BLaER1 (cell line): ENCODE data around the gene CRACDL.

Experiments used
- H3K27ac ChIP-seq: shearing (Covaris generic); formaldehyde crosslinking; 2 replicates; pipeline ENCODE4 v1.8.1; 2022
- H3K27me3 ChIP-seq: shearing (Covaris generic); formaldehyde crosslinking; 2 replicates; pipeline ENCODE4 v1.8.1; 2022
- H3K36me3 ChIP-seq: shearing (Covaris generic); formaldehyde crosslinking; 2 replicates; pipeline ENCODE4 v1.8.1; 2022
- H3K4me1 ChIP-seq: shearing (Covaris generic); formaldehyde crosslinking; 2 replicates; pipeline ENCODE4 v1.8.1; 2022
- H3K4me2 ChIP-seq: shearing (Covaris generic); formaldehyde crosslinking; 2 replicates; pipeline ENCODE4 v1.8.1; 2022
- H3K4me3 ChIP-seq: shearing (Covaris generic); formaldehyde crosslinking; 2 replicates; pipeline ENCODE4 v1.8.1; 2022
- H3K9ac ChIP-seq: shearing (Covaris generic); formaldehyde crosslinking; 2 replicates; pipeline ENCODE4 v1.8.1; 2022
- H3K9me3 ChIP-seq: shearing (Covaris generic); formaldehyde crosslinking; 2 replicates; pipeline ENCODE4 v1.8.1; 2022
- H4K20me1 ChIP-seq: shearing (Covaris generic); formaldehyde crosslinking; 2 replicates; pipeline ENCODE4 v1.8.1; 2022
- Cebpa-rat ChIP-seq: shearing (Covaris generic); IDR thresholded peaks from 2 replicates; pipeline ENCODE4 v1.8.1; 2022

CRACDL gene

DNA sequence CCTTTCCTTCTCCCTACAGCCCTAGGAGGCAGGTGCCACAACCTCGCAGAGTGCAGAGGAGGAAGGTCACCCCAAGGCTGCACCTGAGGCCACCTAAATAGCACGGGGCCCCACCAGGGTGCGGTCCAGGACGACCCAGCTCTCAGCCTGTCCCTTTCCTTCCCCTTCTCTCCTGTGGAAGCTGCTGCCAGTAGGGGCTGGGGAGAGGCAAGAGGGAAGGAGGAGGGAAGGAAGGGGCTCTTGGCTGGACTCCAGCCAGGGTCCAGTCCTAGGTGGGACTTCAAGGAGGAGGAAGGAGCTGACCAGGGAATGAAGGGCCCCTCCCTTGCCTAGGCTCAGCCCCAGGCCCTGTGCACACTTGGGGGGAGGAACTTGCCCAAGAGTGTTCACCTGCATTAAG is 11.1 kb downstream of the CRACDL start:
- no peaks in the 10 kb centered on the region for H3K4me1 ChIP-seq
- no peaks in the 10 kb centered on the region for H3K36me3 ChIP-seq
- no peaks in the 10 kb centered on the region for H3K27me3 ChIP-seq
- H3K4me2 ChIP-seq, result no peak overlapping the region
- no peak overlapping the region for H3K27ac ChIP-seq
- no peaks in the 10 kb centered on the region for H4K20me1 ChIP-seq
- no peak overlapping the region for H3K9ac ChIP-seq
- no peak overlapping the region for H3K4me3 ChIP-seq
- no peak for TF ChIP-seq Cebpa-rat
- no peaks in the 10 kb centered on the region for H3K9me3 ChIP-seq

DNA sequence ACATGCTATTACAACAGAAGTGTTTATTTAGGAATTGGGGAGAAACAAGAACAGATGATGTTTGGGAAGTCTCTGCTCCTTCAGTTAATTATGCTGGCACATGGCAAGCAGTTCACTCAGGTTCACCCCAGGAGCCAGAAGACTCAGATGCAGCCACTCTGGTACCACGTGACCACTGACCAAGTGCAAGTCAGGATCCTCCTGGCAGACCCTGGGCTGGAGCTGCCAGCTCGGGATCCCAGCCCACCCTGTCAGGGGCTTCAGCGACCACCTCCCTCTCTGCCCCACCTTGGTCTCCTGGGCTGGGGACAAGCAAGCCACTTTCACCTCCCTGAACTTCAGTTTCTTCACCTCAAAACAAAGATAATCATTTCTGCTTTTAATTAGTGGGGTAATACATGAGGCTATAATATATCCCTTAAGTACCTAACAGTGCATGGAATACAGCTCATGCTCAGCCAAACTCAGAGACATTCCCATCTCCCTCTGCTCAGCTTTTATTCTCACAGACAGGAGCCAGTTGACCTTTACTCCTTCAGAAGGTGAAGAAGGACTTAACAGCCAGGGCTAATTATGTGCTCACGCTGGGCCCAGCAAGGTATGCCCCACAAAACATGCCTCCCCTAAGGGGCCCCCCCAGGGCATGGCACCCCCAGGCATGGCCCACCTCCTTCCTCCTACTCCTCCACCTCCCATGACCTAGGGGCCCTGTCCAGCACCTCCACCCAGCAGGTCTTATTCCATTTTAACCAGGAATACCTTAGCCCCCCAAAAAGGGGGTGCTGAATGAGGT is 11.8 kb downstream of the CRACDL start:
- Histone ChIP-seq H3K27ac (no peak overlapping the region), H3K9me3 (no peaks in the 10 kb centered on the region), H3K4me2 (no peak overlapping the region)

DNA sequence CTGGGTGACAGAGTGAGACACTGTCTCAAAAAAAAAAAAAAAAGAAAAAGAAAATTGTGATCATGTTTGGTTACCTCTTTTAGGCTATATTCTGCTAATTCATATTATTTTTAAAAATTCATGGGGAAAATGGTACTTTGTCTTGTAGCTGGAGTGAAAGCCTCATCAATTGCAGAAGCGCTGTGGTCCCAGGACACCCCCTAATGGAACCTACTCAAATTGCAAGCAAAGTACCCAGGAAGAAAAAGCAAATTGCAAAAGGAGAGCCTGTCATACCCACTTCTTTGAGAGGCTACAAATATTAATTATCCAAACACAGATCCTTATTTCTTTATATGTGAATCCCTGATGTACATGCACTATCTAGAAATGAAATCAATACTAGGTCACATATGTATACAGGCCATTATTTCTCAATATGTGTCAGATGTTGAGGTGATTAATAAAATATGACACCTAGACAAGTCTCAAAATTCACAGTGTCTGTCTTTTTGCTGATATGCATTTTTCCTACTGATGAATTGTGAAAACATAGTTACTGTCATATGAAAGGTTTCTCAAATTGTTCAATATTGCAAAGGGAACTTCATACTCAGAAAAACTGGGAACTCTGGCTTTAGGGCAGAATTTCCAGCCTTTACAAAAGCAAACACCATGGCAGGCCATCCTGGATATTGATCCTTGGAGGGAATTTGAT is 12.6 kb downstream of the CRACDL start:
- H3K27ac ChIP-seq, result no peak overlapping the region
- TF ChIP-seq Cebpa-rat, result no peak
- no peaks in the 10 kb centered on the region for H3K4me1 ChIP-seq
- no peak overlapping the region for H3K4me3 ChIP-seq
- H3K27me3 ChIP-seq, result no peaks in the 10 kb centered on the region
- no peaks in the 10 kb centered on the region for H4K20me1 ChIP-seq
- H3K9ac ChIP-seq, result no peak overlapping the region
- H3K4me2 ChIP-seq, result no peak overlapping the region
- no peaks in the 10 kb centered on the region for H3K9me3 ChIP-seq
- no peaks in the 10 kb centered on the region for H3K36me3 ChIP-seq

More for the DNA sequence above, 11.8 kb downstream of the CRACDL start:
- Histone ChIP-seq H4K20me1 (no peaks in the 10 kb centered on the region), H3K4me3 (no peak overlapping the region), H3K4me1 (no peaks in the 10 kb centered on the region), H3K36me3 (no peaks in the 10 kb centered on the region), H3K9ac (no peak overlapping the region), H3K27me3 (no peaks in the 10 kb centered on the region)
- TF ChIP-seq Cebpa-rat, result no peak

DNA sequence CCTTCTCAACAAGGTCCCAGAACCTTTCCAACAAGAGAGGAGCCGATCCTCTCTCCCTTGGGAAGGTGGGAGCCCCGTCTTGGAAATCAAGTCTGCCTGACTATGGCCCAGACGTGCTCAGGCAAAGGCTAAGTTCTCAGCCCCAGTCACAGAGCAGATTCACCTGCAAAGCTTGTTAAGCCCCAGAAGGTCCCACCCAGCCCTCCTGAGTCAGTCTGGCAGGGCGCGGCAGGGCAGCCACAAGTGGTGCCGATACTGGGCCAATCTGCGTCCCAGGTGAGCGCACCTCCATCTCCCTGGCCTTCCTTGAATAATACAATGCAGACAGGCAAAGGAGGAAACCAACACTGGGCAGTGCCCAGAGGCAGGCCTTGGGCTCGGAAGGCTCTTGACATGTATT is 15.0 kb downstream of the CRACDL start:
- no peaks in the 10 kb centered on the region for H4K20me1 ChIP-seq

DNA sequence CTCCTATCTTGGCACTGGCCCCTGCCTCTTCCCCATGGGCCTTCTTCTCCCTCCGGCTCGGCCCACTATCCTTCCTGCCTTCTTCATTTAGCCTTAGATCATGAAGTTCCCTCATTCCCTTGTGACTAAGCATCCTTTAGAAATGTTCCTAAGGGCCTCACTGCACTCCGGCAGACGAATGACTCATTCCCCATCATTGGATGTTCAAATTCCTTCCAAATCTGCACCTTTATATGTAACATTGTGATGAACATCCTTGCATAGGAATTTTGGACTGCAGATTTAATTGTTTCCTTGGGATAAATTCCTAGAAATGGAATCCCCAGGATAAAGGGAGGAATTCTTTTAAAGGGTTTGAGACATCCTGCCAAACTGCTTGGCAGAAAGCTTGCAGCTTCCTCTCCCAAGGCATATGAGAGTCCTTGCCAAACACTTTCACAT is 19.0 kb downstream of the CRACDL start:
- no peak overlapping the region for H3K4me3 ChIP-seq
- H3K27me3 ChIP-seq, result no peaks in the 10 kb centered on the region
- H3K9ac ChIP-seq, result no peak overlapping the region
- no peaks in the 10 kb centered on the region for H3K36me3 ChIP-seq
- H3K9me3 ChIP-seq, result no peaks in the 10 kb centered on the region
- no peak overlapping the region for H3K4me2 ChIP-seq
- no peak for TF ChIP-seq Cebpa-rat
- no peak overlapping the region for H3K27ac ChIP-seq
- no peaks in the 10 kb centered on the region for H4K20me1 ChIP-seq
- peaks cover 22% of the 10 kb centered on the region for H3K4me1 ChIP-seq

More for the DNA sequence above, 15.0 kb downstream of the CRACDL start:
- TF ChIP-seq Cebpa-rat, result no peak
- H3K4me2 ChIP-seq, result no peak overlapping the region
- H3K4me3 ChIP-seq, result no peak overlapping the region
- no peak overlapping the region for H3K27ac ChIP-seq
- H3K36me3 ChIP-seq, result no peaks in the 10 kb centered on the region
- H3K9me3 ChIP-seq, result no peaks in the 10 kb centered on the region
- H3K27me3 ChIP-seq, result no peaks in the 10 kb centered on the region
- no peak overlapping the region for H3K9ac ChIP-seq
- no peaks in the 10 kb centered on the region for H3K4me1 ChIP-seq

DNA sequence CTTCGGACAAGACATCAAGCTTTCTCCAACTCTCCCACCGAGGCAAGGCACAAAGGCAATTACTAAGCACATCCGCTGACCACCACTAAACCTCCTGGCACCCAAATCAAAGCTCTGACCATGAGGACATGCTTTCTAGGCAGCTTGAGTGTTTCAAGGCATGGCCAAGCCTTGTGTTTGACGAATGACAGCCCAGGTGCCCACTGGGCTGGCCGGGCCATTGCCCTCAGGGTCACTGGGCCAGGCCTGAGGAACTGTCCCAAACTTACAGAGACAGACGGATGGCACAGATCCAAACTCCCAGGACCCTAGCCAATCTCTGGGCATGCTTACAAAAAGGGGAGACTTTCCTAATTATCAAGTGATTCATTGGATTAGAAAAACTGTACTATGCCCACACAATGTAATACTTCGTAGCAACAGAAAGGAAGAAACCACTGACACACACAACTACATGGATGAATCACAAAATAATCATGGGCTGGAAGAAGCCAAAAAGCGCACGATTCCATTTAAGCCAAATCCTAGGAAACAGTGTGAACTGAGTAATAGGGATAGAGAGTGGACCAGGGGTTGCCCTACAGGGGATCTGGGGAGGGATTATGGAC is 20.2 kb downstream of the CRACDL start:
- Histone ChIP-seq H3K9ac (no peak overlapping the region), H3K9me3 (no peaks in the 10 kb centered on the region), H3K4me2 (no peak overlapping the region), H3K4me1 (peaks cover 34% of the 10 kb centered on the region), H3K27ac (no peak overlapping the region), H4K20me1 (no peaks in the 10 kb centered on the region), H3K4me3 (no peak overlapping the region), H3K27me3 (no peaks in the 10 kb centered on the region), H3K36me3 (no peaks in the 10 kb centered on the region)
- TF ChIP-seq Cebpa-rat, result no peak

DNA sequence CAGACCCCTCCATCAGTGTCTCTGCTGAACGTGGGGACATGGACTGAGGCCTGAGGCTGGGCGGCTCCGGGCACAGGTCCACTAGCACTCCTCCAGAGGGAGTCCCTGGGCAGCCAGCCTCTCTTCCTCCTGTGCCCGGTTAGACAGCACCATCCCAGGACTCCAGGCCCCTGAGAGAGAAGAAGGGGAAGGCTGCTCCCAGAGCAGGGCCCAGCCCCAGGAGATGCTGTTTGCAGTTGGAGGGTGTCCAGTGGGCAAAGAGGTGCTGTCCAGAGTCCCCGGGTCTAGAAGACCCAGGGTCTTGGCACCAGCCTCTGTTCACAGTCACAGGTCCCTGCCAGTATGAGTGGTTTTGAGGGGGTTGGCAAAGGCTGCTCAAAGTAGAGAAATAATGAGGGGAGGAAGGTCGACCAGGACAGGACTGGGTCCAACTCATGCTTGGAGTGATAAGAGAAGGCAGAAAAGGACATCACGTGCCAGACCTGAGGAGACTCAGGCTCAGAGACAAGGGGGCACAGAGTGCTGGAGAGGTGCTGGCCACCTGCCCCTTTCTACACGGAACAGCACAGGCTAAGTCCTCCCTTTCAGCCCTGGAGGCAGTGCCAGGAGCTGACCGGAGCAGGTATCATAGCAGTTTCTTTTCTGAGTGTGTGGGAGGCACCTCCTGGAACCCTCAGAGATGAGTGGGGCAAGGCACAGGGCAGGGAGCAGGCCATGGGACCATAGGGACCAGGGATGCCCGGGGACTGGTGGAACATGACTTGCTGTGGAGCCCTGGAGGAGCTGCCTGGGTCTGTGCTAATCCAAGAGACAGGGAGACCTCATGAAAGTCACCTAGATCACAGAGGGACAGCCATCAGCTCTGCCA is 21.1 kb downstream of the CRACDL start:
- H3K36me3 ChIP-seq, result no peaks in the 10 kb centered on the region
- H3K9ac ChIP-seq, result no peak overlapping the region
- no peak overlapping the region for H3K4me2 ChIP-seq
- peaks cover 43% of the 10 kb centered on the region for H3K4me1 ChIP-seq
- no peak overlapping the region for H3K27ac ChIP-seq
- no peaks in the 10 kb centered on the region for H3K9me3 ChIP-seq
- H3K27me3 ChIP-seq, result no peaks in the 10 kb centered on the region
- no peaks in the 10 kb centered on the region for H4K20me1 ChIP-seq
- TF ChIP-seq Cebpa-rat, result no peak
- H3K4me3 ChIP-seq, result no peak overlapping the region

DNA sequence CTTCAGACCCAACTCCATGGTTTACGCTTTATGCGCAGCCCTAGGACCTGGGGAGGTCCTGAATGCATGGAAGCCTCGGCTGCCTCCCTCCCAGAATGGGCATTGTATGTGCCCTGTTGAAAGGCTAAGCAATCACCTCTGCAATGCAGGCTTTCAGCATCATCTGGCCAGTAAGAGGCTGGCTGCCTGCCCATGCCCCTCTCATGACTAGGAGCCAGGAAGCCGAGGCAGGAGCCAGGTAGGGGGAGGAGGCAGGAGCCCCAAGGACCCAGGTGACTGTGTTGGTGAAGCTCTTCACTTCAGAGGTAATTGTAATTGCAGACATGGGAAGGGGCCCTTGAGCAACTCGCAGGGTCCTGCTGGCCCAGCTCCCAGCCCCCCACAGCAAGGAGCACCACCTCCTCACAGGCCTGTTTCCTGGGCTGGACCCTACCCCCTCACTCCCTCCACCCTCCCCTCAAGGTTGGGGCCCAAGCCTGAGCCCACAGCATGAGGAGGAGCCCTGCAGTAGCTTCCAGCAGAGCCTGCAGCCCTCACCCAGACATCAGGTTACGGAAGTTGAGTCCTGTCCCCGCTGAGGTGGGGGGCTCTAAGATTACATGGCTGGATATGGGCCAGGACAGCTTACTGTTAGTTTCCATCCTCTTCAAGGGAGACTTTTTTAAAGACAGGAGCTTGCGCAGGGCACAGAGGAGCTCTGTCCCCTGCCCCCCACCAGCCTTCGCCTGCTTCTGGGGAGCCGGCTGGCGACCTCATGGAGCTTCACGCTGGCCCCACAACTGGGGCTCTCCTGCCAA is 21.9 kb downstream of the CRACDL start:
- Histone ChIP-seq H3K27me3 (no peaks in the 10 kb centered on the region), H3K4me1 (peaks cover 51% of the 10 kb centered on the region), H3K9ac (no peak overlapping the region), H3K27ac (no peak overlapping the region), H4K20me1 (no peaks in the 10 kb centered on the region), H3K9me3 (no peaks in the 10 kb centered on the region), H3K36me3 (no peaks in the 10 kb centered on the region), H3K4me2 (peak overlapping the region; percentile 88; the same call in 1 of the 2 replicates), H3K4me3 (no peak overlapping the region)
- TF ChIP-seq Cebpa-rat, result no peak
